Heart left ventricle (tissue), 16 donors: ENCODE data around the gene CLCN1. TPM values are rescaled to one million over a fixed set of nuclear protein-coding genes. Genes with fewer than 3 reads are reported as not detected.

Source experiments
- ATAC-seq, 4 donors: fragments of 200-7000 bp; cut with Tn5 transposase; one replicate each; pipeline ENCODE4 v1.9.1; 2020 to 2022; ENCODE audit warnings: moderate library complexity in 4 of 4, mild to moderate bottlenecking in 3 of 4, moderate number of reproducible peaks in 1 of 4
- DNase-seq, 5 donors: peaks; one replicate each; pipeline ENCODE4 v3.0.0-alpha.2; 2020
- H3K27ac ChIP-seq, 12 donors: fragments of 200-600 bp; sonication (generic) in 4 of 12; one replicate each; pipeline versions ENCODE4 v1.5.0 to v1.8.0; 2016 to 2022; ENCODE audit warnings: mild to moderate bottlenecking in 2 of 12
- H3K27me3 ChIP-seq, 9 donors: fragments of 200-600 bp; sonication (generic) in 2 of 9; one replicate each; pipeline versions ENCODE4 v1.5.1 to v1.8.0; 2016 to 2022; ENCODE audit warnings: mild to moderate bottlenecking in 3 of 9
- H3K36me3 ChIP-seq, 9 donors: fragments of 200-600 bp; sonication (generic) in 2 of 9; one replicate each; pipeline versions ENCODE4 v1.5.0 to v1.8.0; 2018 to 2022; ENCODE audit warnings: mild to moderate bottlenecking in 2 of 9
- H3K4me1 ChIP-seq, 12 donors: fragments of 200-600 bp; sonication (generic) in 4 of 12; one replicate each; pipeline versions ENCODE4 v1.5.0 to v1.8.0; 2016 to 2022; ENCODE audit warnings: mild to moderate bottlenecking in 3 of 12
- H3K4me3 ChIP-seq, 12 donors: fragments of 200-600 bp; sonication (generic) in 4 of 12; one replicate each; pipeline versions ENCODE4 v1.5.0 to v1.8.0; 2017 to 2022; ENCODE audit warnings: mild to moderate bottlenecking in 9 of 12, moderate library complexity in 4 of 12
- H3K9me3 ChIP-seq, 12 donors: fragments of 200-600 bp; sonication (generic) in 4 of 12; one replicate each; pipeline versions ENCODE4 v1.5.0 to v1.8.0; 2016 to 2022; ENCODE audit warnings: mild to moderate bottlenecking in 1 of 12
- POLR2A ChIP-seq, 2 donors: fragments of 450-650 bp; IDR thresholded peaks; one replicate each; pipeline ENCODE4 v1.6.1; 2017; ENCODE audit warnings: antibody characterized with exemption in 2 of 2, mild to moderate bottlenecking in 2 of 2, moderate library complexity in 2 of 2
- WGBS, 4 donors: extraction: QIAGEN DNeasy Blood & Tissue Kit in 2 of 4; methylation state at CpG; one replicate each; pipeline versions ENCODE4 v1.1.5 to v1.1.7; 2013 to 2018; 5-methylcytosine and 5-hydroxymethylcytosine counted together
- intact Hi-C, 10 donors: fragments of 100-400 bp; cut with DNase I; formaldehyde crosslinking; loops; one replicate each; pipeline versions ENCODE4 v1.11.1 to v1.14.2; 2022
- polyA plus RNA-seq, 2 donors: library from polyadenylated mRNA; stranded (reverse); fragments of 200-250 nt; gene quantifications; one replicate each; pipeline ENCODE4 v1.2.3, GENCODE V29; 2013
- total RNA-seq, 9 donors: library from RNA; depleted of rRNA in 2 of 9; stranded (reverse); fragments of >200 nt in 2 of 9; fragmentation: NEBNext Ultra II Directional in 3 of 9; extraction: Animal tissue kit (Norgen Biotek cat#: 25700) in 3 of 9; gene quantifications; one replicate each; pipeline versions ENCODE4 v1.1.0 to v1.2.4, GENCODE V29; 2016 to 2023
- TF ChIP-seq, protein P1 (sequence below), 12 donors: fragments of 200-600 bp; sonication (generic) in 4 of 12; IDR thresholded peaks; one replicate each; pipeline versions ENCODE4 v1.5.0 to v1.8.0; 2018 to 2022; ENCODE audit warnings: antibody characterized with exemption in 12 of 12, mild to moderate bottlenecking in 5 of 12
- donor health status: ischemic (EF 13 %, LVEDD 7.1; RV severe dilation, severe dysfunction).
- donor health status: healthy with polysubstance abuse.
- donor health status: DM: no; HTN: yes; CAD: no.
- donor health status: DM: no; HTN: no; CAD: no.
- donor health status: ischemic (EF 25% LVEDD 6.9; RV normal size, moderate dysfunction).
- donor health status: ischemic (EF 25% LVEDD 5.7; RV mildly dilated, moderate dysfunction).
- donor health status: healthy.
- donor health status: DM: yes; HTN: yes; CAD: no.
- donor health status: ischemic (EF 35%, LVEDD 5.7; RV mildly dilated, moderate dysfunction).
- donor health status: nonischemic (EF 11% LVEDD 7.7; RV severe dilation, severe dysfunction).
- donor health status: DM: yes; HTN: yes; CAD: no.
- donor health status: PGD.
- donor health status: ischemic (EF 29% LVEDD 5.4; RV normal size, mild dysfunction).
- donor health status: nonischemic (EF 23%, LVEDD 6.1; RV moderate dilation, normal function).

The CLCN1 gene
- total and polyA plus RNA-seq, 11 donors = 0.03 to 1.4 TPM; not detected in 9

GRCh38 chr7:143322760-143323633, 7.1 kb downstream of the CLCN1 start:
- ATAC-seq (peak; percentile 42 to 60 (median 46)), DNase-seq (peak; percentile 56 to 74 (median 65))
- intact Hi-C loops = loop anchor here in 4 of 10 donors (5.0 to 10.0 kb wide), 5 partner anchors 34 to 608 kb away; partner anchors contain the start of gene ZYX (in 1 of the 4)

DNA sequence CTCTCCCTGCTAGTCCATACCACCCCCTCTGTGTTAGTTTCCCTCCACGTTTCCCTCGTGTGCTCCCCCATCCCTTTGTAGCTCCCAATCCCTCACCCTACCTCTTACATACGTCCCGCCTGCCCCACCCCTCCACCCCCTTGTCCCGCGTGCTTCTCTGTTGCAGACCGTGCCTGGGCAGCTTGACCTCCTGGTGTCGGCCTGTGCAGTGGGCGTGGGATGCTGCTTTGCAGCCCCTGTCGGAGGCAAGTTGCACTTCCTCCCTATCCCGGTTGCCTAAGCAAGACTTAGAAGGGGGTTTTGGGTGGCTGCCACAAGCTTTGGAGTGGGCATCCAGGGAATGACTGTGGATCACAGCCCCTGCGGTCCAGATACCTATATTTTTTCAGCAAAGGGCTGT, 7.7 kb downstream of the CLCN1 start:
- H3K9me3 ChIP-seq = no peaks in the 10 kb centered on the region
- peak overlapping the region in 1 of 12 donors; percentile 44 for H3K27ac ChIP-seq
- H3K4me1 ChIP-seq = peaks cover 0 to 17% (median 0%) of the 10 kb centered on the region in 12 donors
- H3K27me3 ChIP-seq = no peaks in the 10 kb centered on the region
- intact Hi-C loops = loop anchor here in 4 of 10 donors (5.0 to 10.0 kb wide), 5 partner anchors 34 to 609 kb away; partner anchors contain the start of gene ZYX (in 1 of the 4)
- TF ChIP-seq, protein P1, sequence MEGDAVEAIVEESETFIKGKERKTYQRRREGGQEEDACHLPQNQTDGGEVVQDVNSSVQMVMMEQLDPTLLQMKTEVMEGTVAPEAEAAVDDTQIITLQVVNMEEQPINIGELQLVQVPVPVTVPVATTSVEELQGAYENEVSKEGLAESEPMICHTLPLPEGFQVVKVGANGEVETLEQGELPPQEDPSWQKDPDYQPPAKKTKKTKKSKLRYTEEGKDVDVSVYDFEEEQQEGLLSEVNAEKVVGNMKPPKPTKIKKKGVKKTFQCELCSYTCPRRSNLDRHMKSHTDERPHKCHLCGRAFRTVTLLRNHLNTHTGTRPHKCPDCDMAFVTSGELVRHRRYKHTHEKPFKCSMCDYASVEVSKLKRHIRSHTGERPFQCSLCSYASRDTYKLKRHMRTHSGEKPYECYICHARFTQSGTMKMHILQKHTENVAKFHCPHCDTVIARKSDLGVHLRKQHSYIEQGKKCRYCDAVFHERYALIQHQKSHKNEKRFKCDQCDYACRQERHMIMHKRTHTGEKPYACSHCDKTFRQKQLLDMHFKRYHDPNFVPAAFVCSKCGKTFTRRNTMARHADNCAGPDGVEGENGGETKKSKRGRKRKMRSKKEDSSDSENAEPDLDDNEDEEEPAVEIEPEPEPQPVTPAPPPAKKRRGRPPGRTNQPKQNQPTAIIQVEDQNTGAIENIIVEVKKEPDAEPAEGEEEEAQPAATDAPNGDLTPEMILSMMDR (IDR thresholded peaks at IDR 0.05) = no peak
- no peak for TF ChIP-seq POLR2A (IDR thresholded peaks at IDR 0.05)
- DNase-seq (no peak), ATAC-seq (no peak)
- 60 to 77% (median 70%) methylated on average over 12 of the region's 12 CpGs for WGBS, 4 donors
- H3K36me3 ChIP-seq = no peaks in the 10 kb centered on the region
- no peak overlapping the region for H3K4me3 ChIP-seq

More at GRCh38 chr7:143322760-143323633, 7.1 kb downstream of the CLCN1 start:
- H3K4me1 ChIP-seq = peaks cover 0 to 17% (median 0%) of the 10 kb centered on the region in 12 donors
- TF ChIP-seq, protein P1 (IDR thresholded peaks at IDR 0.05) = no peak
- TF ChIP-seq POLR2A (IDR thresholded peaks at IDR 0.05) = no peak
- H3K36me3 ChIP-seq = no peaks in the 10 kb centered on the region
- peak overlapping the region in 5 of 12 donors; percentile 27 to 48 (median 44) for H3K27ac ChIP-seq
- no peaks in the 10 kb centered on the region for H3K9me3 ChIP-seq
- WGBS, 4 donors = 63 to 75% (median 69%) methylated on average over 22 to 23 of the region's 23 CpGs
- no peaks in the 10 kb centered on the region for H3K27me3 ChIP-seq
- H3K4me3 ChIP-seq = no peak overlapping the region

GRCh38 chr7:143325240-143325639, 9.3 kb downstream of the CLCN1 start:
- Histone ChIP-seq H3K27me3 (no peaks in the 10 kb centered on the region), H3K36me3 (no peaks in the 10 kb centered on the region), H3K27ac (no peak overlapping the region), H3K9me3 (no peaks in the 10 kb centered on the region), H3K4me1 (peaks cover 0 to 17% (median 0%) of the 10 kb centered on the region in 12 donors), H3K4me3 (no peak overlapping the region)
- ATAC-seq (no peak), DNase-seq (no peak)
- no peak for TF ChIP-seq POLR2A (IDR thresholded peaks at IDR 0.05)
- intact Hi-C loops = loop anchor here in 2 of 10 donors (10.0 kb wide), 2 partner anchors 90 to 610 kb away; no protein-coding TSS in a partner anchor
- WGBS, 4 donors = 62 to 73% (median 66%) methylated on average over 2 of the region's 2 CpGs

GRCh38 chr7:143327903-143328302, 12.0 kb downstream of the CLCN1 start:
- 86 to 89% (median 89%) methylated on average over 5 of the region's 5 CpGs for WGBS, 4 donors
- H3K4me3 ChIP-seq = no peak overlapping the region
- H3K9me3 ChIP-seq = no peaks in the 10 kb centered on the region
- no peak overlapping the region for H3K27ac ChIP-seq
- H3K27me3 ChIP-seq = no peaks in the 10 kb centered on the region
- ATAC-seq (no peak), DNase-seq (no peak)
- H3K36me3 ChIP-seq = no peaks in the 10 kb centered on the region
- no peak for TF ChIP-seq POLR2A (IDR thresholded peaks at IDR 0.05)
- TF ChIP-seq, protein P1 (IDR thresholded peaks at IDR 0.05) = no peak
- intact Hi-C loops = loop anchor here in 2 of 10 donors (10.0 kb wide), 2 partner anchors 87 to 613 kb away; no protein-coding TSS in a partner anchor
- peaks cover 0 to 7% (median 0%) of the 10 kb centered on the region in 12 donors for H3K4me1 ChIP-seq
